Measurements from ENCODE around the gene USP6NL. TPM values are rescaled to one million over a fixed set of nuclear protein-coding genes. Genes with fewer than 3 reads are reported as not detected.

Gene USP6NL
- total and polyA plus RNA-seq, 2 of the 8 experiments (the other 6 are each of a cell fraction or from before 2014, with no cell fraction given): 10.9 to 28.8 TPM

DNA sequence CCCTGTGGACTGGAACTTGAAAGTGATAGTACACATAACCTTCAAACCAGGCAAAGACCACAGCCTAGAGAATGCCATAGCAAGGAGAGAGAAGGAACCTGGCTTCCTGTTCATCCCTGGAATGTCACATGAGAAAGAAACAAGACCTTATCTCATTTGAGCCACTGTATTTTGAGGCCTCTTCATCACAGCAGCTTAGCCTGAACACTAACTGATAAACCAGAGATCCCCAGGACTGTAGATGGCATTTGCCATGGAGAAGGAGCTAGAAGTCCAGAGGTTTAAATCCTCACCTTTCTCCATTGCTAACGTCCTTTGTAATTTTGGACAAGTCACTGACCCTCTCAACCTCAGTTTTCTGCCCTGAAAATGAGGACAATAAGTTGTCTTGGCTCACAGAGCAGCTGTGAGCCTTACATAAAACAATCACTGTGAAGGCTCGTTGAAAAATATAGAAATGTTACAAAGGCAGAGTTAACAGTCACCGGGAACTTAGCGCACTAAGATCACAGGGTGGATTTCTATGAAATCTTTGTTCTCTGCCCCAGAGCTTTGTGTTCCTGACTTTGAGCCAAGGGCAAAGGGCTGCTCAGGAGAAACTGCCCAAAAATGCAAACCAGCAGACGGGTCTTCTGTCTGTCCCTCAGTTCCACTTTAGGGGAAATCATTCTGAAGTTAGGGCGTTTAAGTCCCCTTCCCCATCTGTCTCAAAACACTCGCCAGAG is 197.0 kb downstream of the USP6NL start:
- CTCF ChIA-PET (ENCODE audit: partially characterized antibody): interaction anchor here (0.8 to 5.0 kb wide), 10 partner anchors 10 to 295 kb away, joined by 3 to 36 read pairs (median 4); no protein-coding TSS in a partner anchor
- Histone ChIP-seq H3K18ac (ENCODE audit: extremely low read depth, low read length) (no peak overlapping the region), H3K4me3 (ENCODE audit: extremely low read depth in 1 of 4, insufficient read depth in 2 of 4, low read depth in 3 of 4, low read length in 4 of 4) (no peak overlapping the region), H2BK120ac (replicated peaks; ENCODE audit: low read depth, low read length) (no peak overlapping the region), H4K20me1 (replicated peaks in 1 of 2; ENCODE audit: control insufficient read depth in 1 of 2, insufficient read depth in 2 of 2, low read length in 2 of 2) (no peaks in the 10 kb centered on the region), H3K79me1 (ENCODE audit: low read depth, low read length) (no peaks in the 10 kb centered on the region), H2BK20ac (ENCODE audit: low read length) (no peak overlapping the region), H2BK15ac (ENCODE audit: low read length) (no peak overlapping the region), H3K36me3 (ENCODE audit: control insufficient read depth in 2 of 4, insufficient read depth in 4 of 4, low read length in 3 of 4) (no peaks in the 10 kb centered on the region), H4K5ac (ENCODE audit: insufficient read length, low read depth, low read length) (no peak overlapping the region), H3K23me2 (ENCODE audit: low read depth, low read length) (no peaks in the 10 kb centered on the region), H3K9ac (replicated peaks in 1 of 4; ENCODE audit: extremely low read depth in 1 of 4, low read depth in 3 of 4, low read length in 3 of 4) (no peak overlapping the region), H4K91ac (replicated peaks; ENCODE audit: insufficient read length, low read length) (no peak overlapping the region), H2BK12ac (ENCODE audit: low read depth, low read length) (no peak overlapping the region), H3K56ac (replicated peaks; ENCODE audit: insufficient read length, low read depth, low read length) (no peak overlapping the region), H3K4me2 (ENCODE audit: insufficient read depth in 1 of 2, low read depth in 2 of 2, low read length in 2 of 2) (no peak overlapping the region), H3K4ac (replicated peaks; ENCODE audit: insufficient read length, low read depth, low read length) (no peak overlapping the region), H3K4me1 (replicated peaks in 1 of 4; ENCODE audit: control insufficient read depth in 3 of 4, insufficient read depth in 4 of 4, low read length in 3 of 4) (peaks cover 0 to 3% (median 0%) of the 10 kb centered on the region in 4 experiments; a peak in 1 of 7 replicates), H3K79me2 (ENCODE audit: control insufficient read depth in 1 of 2, insufficient read depth in 2 of 2, low read length in 2 of 2) (no peaks in the 10 kb centered on the region), H3K27me3 (replicated peaks in 1 of 4; ENCODE audit: control insufficient read depth in 3 of 4, extremely low read depth in 1 of 4, insufficient read depth in 3 of 4, low read length in 3 of 4) (no peaks in the 10 kb centered on the region), H2BK5ac (ENCODE audit: low read depth, low read length) (no peak overlapping the region), H4K8ac (ENCODE audit: extremely low read depth, insufficient read depth, low read length) (no peak overlapping the region), H3K14ac (ENCODE audit: insufficient read length) (no peak overlapping the region), H2AFZ (ENCODE audit: low read length) (0 out of 2 replicates have a peak overlapping the region, but pooled peaks have one; percentile 11), H3K23ac (ENCODE audit: insufficient read length) (no peak overlapping the region), H2AK5ac (ENCODE audit: low read depth, low read length) (no peak overlapping the region), H3K27ac (ENCODE audit: low read depth, low read length) (no peak overlapping the region), H3K9me3 (ENCODE audit: insufficient read depth in 2 of 2, low read depth in 1 of 2, low read length in 1 of 2) (0 out of 4 replicates have a peak, but pooled peaks cover 0 to 2% of the 10 kb centered on the region in 2 experiments)
- TF ChIP-seq SIN3A (conservative IDR thresholded peaks at IDR 0.05 in 1 of 2, IDR thresholded peaks at IDR 0.05 in 1 of 2; ENCODE audit: low read depth in 1 of 2, low read length in 2 of 2) (no peak), KDM1A (IDR thresholded peaks at IDR 0.05; ENCODE audit: borderline replicate concordance, low read length) (no peak), MAFK (IDR thresholded peaks at IDR 0.05; ENCODE audit: low read depth, low read length) (no peak)
- FAIRE-seq (no peak), DNase-seq (ENCODE audit: low read depth in 1 of 2, low spot score in 2 of 2) (no peak)
- POLR2A ChIA-PET (ENCODE audit: partially characterized antibody): no interaction called here
- WGBS, 2 experiments (ENCODE audit: extremely low coverage in 1 of 2, insufficient coverage in 1 of 2, insufficient read length in 1 of 2, insufficient replicate concordance in 2 of 2, low coverage in 1 of 2, low lambda C conversion rate in 2 of 2, missing lambda C conversion rate in 1 of 2): 83% methylated on average over 7 of the region's 7 CpGs; no CpG with 5 or more reads in 1 of the 2 experiments
